K562 (cell line): Measurements from ENCODE around the gene COG7.

Experiments used
- ATF7 ChIP-seq: fragments of 450-650 bp; IDR thresholded peaks from 2 replicates; pipeline ENCODE4 v1.7.1; 2014; ENCODE audit warnings: mild to moderate bottlenecking, moderate library complexity
- BCOR ChIP-seq: fragments of 450-650 bp; IDR thresholded peaks from 2 replicates; pipeline ENCODE4 v1.6.1; 2016
- CHD2 ChIP-seq: IDR thresholded peaks from 2 replicates; pipeline ENCODE4 v1.6.1; 2011; ENCODE audit warnings: low read depth, low read length
- JUND ChIP-seq, 2 experiments: IDR thresholded peaks; 2 replicates in 1 of 2; 3 replicates in 1 of 2; pipeline ENCODE4 v1.6.1; 2011; ENCODE audit warnings: borderline replicate concordance in 2 of 2, low read depth in 2 of 2, low read length in 2 of 2, improper control_type of control experiment in 1 of 2, missing biosample characterization in 1 of 2, missing genetic modification characterization in 1 of 2, missing genetic modification reagents in 1 of 2
- MAX ChIP-seq: sonication (generic); formaldehyde crosslinking; IDR thresholded peaks from 2 replicates; pipeline ENCODE4 v1.9.0; 2022; ENCODE audit warnings: mild to moderate bottlenecking, missing genetic modification reagents
- NR2C1 ChIP-seq, 2 experiments: fragments of 450-650 bp; IDR thresholded peaks; 2 replicates each; pipeline ENCODE4 v1.6.1; 2017; ENCODE audit warnings: mild to moderate bottlenecking in 2 of 2, antibody characterized with exemption in 1 of 2, inconsistent platforms in 1 of 2, missing compliant biosample characterization in 1 of 2, missing genetic modification characterization in 1 of 2
- PCBP2 ChIP-seq: fragments of 200-400 bp; formaldehyde crosslinking; IDR thresholded peaks from 2 replicates; pipeline ENCODE4 v1.6.1; 2018; ENCODE audit warnings: low read length, low read depth, mild to moderate bottlenecking, moderate library complexity; ENCODE audit not compliant: poor library complexity, severe bottlenecking
- PHB ChIP-seq: fragments of 250-450 bp; sonication (Bioruptor Pico); IDR thresholded peaks from 2 replicates; pipeline ENCODE4 v1.5.0; 2021
- POLR2B ChIP-seq: fragments of 450-650 bp; IDR thresholded peaks from 2 replicates; pipeline ENCODE4 v1.6.1; 2018; ENCODE audit warnings: low read depth; ENCODE audit not compliant: partially characterized antibody
- TARDBP ChIP-seq: fragments of 450-650 bp; IDR thresholded peaks from 2 replicates; pipeline ENCODE4 v1.6.1; 2016
- ZBTB26 ChIP-seq: fragments of 450-650 bp; formaldehyde crosslinking; IDR thresholded peaks from 2 replicates; pipeline ENCODE4 v1.4.0; 2022; ENCODE audit warnings: missing genetic modification characterization
- ZBTB5 ChIP-seq: fragments of 450-650 bp; IDR thresholded peaks from 2 replicates; pipeline ENCODE4 v1.6.1; 2017; ENCODE audit warnings: antibody characterized with exemption

- TF ChIP-seq ZBTB26 (no peak), TARDBP (no peak), MAX (CRISPR knock-in tag) (no peak), PCBP2 (no peak), JUND (IDR thresholded peaks at IDR 0.05; ENCODE audit: borderline replicate concordance, low read depth, low read length) (no peak), JUND (tag; IDR thresholded peaks at IDR 0.05; ENCODE audit: borderline replicate concordance, low read depth, low read length) (no peak), BCOR (no peak), PHB (CRISPR knock-in tag) (no peak), NR2C1 (IDR thresholded peaks at IDR 0.05) (no peak), NR2C1 (tag; IDR thresholded peaks at IDR 0.05) (no peak), ATF7 (no peak), CHD2 (no peak), ZBTB5 (no peak), POLR2B (no peak)
These were observed 32.2 kb upstream of the COG7 start for GRCh38 chr16:23485257-23485614.
